ENCODE data around the gene OPTN.

DNA sequence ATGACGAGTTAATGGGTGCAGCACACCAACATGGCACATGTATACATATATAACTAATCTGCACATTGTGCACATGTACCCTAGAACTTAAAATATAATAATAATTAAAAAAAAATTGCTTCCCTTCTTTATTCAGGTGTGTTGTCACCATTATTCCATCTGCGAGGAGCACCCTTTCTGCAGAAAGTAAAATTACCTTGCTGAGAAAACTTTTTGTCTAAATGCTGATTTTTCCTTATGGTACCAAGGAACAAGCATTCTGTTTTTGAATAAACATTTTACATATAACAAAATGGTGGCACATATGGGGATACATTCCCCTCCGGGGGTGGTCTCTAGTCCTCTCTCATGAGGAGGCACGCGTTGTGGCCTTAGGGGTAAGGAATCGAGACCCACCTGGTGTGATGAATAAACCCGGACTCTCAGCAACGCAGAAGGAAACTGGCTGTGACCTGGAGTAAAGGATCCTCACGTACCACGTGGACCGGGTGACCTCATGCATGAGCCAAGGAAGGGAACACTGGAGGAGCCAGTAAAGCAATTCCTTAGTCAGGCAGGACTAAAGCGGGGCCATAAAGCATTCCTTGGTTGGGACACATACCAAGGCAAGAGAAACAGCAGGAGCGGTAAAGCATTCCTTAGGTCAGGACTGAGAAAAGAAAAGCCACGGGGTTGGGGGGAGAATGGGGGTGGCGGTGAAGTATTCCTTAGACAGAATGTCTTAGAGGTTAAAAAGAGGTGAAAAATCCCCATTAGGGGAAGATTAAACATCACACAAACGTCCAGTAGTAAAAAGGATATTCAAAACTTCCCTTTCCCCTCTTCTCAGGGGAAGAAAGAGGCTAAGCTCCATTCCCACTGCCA is 20.8 kb upstream of the OPTN start:
- TF ChIP-seq, protein P1, sequence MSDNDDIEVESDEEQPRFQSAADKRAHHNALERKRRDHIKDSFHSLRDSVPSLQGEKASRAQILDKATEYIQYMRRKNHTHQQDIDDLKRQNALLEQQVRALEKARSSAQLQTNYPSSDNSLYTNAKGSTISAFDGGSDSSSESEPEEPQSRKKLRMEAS (IDR thresholded peaks at IDR 0.05; ENCODE audit: low read depth) = no peak
- TF ChIP-seq, protein P2, sequence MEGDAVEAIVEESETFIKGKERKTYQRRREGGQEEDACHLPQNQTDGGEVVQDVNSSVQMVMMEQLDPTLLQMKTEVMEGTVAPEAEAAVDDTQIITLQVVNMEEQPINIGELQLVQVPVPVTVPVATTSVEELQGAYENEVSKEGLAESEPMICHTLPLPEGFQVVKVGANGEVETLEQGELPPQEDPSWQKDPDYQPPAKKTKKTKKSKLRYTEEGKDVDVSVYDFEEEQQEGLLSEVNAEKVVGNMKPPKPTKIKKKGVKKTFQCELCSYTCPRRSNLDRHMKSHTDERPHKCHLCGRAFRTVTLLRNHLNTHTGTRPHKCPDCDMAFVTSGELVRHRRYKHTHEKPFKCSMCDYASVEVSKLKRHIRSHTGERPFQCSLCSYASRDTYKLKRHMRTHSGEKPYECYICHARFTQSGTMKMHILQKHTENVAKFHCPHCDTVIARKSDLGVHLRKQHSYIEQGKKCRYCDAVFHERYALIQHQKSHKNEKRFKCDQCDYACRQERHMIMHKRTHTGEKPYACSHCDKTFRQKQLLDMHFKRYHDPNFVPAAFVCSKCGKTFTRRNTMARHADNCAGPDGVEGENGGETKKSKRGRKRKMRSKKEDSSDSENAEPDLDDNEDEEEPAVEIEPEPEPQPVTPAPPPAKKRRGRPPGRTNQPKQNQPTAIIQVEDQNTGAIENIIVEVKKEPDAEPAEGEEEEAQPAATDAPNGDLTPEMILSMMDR (IDR thresholded peaks at IDR 0.05) = no peak
- TF ChIP-seq, protein P3, sequence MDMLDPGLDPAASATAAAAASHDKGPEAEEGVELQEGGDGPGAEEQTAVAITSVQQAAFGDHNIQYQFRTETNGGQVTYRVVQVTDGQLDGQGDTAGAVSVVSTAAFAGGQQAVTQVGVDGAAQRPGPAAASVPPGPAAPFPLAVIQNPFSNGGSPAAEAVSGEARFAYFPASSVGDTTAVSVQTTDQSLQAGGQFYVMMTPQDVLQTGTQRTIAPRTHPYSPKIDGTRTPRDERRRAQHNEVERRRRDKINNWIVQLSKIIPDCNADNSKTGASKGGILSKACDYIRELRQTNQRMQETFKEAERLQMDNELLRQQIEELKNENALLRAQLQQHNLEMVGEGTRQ (IDR thresholded peaks at IDR 0.05; ENCODE audit: borderline replicate concordance, low read depth, low read length) = no peak
- TF ChIP-seq RCOR1 (IDR thresholded peaks at IDR 0.05; ENCODE audit: low read length) (no peak), EP300 (IDR thresholded peaks at IDR 0.05; ENCODE audit: borderline replicate concordance in 1 of 2, low read depth in 1 of 2, low read length in 1 of 2) (no peak)

Data from SK-N-SH (cell line).